GM18867 (cell line): ENCODE measurements around the gene RHD.
"Not testable (repeated sequence)": the region's sequence is repeated elsewhere in the genome, so short reads cannot be mapped to it uniquely, and the experiment has no call there.

Experiments used
- ATAC-seq: cut with Tn5 transposase; IDR thresholded peaks from one replicate; pipeline ENCODE4 v1.9.1; 2021; ENCODE audit warnings: mild to moderate bottlenecking, moderate library complexity; ENCODE audit not compliant: unreplicated experiment

The RHD gene

GRCh38 chr1:25347556-25347955 is 75.2 kb downstream of the RHD start:
- no peak for ATAC-seq

GRCh38 chr1:25349606-25350005 is 77.3 kb downstream of the RHD start:
- ATAC-seq, result no peak

- ATAC-seq, result no peak
Measured at GRCh38 chr1:25355841-25356395, 83.6 kb downstream of the RHD start.

- no peak for ATAC-seq
Measured at GRCh38 chr1:25356441-25356840, 84.1 kb downstream of the RHD start.

GRCh38 chr1:25356848-25357247 is 84.5 kb downstream of the RHD start:
- ATAC-seq, result no peak

GRCh38 chr1:25360596-25361581 is 88.6 kb downstream of the RHD start:
- ATAC-seq, result no peak

GRCh38 chr1:25361901-25362300 is 89.6 kb downstream of the RHD start:
- no peak for ATAC-seq

- not testable (repeated sequence) for ATAC-seq
Measured at GRCh38 chr1:25362634-25363559, 90.6 kb downstream of the RHD start.

- ATAC-seq, result no peak
Measured at GRCh38 chr1:25369241-25369640, 96.9 kb downstream of the RHD start.

GRCh38 chr1:25369691-25370271 is 97.5 kb downstream of the RHD start:
- not testable (repeated sequence) for ATAC-seq

- ATAC-seq, result not testable (repeated sequence)
Measured at GRCh38 chr1:25371757-25372156, 99.4 kb downstream of the RHD start.

GRCh38 chr1:25378367-25378766 is 106.1 kb downstream of the RHD start:
- ATAC-seq, result not testable (repeated sequence)
